SU-DHL-6 (cell line): ENCODE results near the gene TRIM66.

Experiments
- EZH2phosphoT487 ChIP-seq: fragments of 200-600 bp; sonication (generic), shearing (Covaris generic); conservative IDR thresholded peaks from 2 replicates; pipeline ENCODE4 v1.6.1; 2018; ENCODE audit warnings: mild to moderate bottlenecking, antibody characterized with exemption, low read length, moderate library complexity, mixed read lengths
- TF ChIP-seq, protein P1 (sequence below): fragments of 200-600 bp; sonication (generic); IDR thresholded peaks from one replicate; pipeline ENCODE4 v1.5.1; 2017; ENCODE audit warnings: antibody characterized with exemption, mild to moderate bottlenecking, low read length, moderate library complexity; ENCODE audit not compliant: insufficient read depth, poor library complexity, severe bottlenecking

GRCh38 chr11:8621147-8621546 is 61.3 kb downstream of the TRIM66 start:
- TF ChIP-seq, protein P1, sequence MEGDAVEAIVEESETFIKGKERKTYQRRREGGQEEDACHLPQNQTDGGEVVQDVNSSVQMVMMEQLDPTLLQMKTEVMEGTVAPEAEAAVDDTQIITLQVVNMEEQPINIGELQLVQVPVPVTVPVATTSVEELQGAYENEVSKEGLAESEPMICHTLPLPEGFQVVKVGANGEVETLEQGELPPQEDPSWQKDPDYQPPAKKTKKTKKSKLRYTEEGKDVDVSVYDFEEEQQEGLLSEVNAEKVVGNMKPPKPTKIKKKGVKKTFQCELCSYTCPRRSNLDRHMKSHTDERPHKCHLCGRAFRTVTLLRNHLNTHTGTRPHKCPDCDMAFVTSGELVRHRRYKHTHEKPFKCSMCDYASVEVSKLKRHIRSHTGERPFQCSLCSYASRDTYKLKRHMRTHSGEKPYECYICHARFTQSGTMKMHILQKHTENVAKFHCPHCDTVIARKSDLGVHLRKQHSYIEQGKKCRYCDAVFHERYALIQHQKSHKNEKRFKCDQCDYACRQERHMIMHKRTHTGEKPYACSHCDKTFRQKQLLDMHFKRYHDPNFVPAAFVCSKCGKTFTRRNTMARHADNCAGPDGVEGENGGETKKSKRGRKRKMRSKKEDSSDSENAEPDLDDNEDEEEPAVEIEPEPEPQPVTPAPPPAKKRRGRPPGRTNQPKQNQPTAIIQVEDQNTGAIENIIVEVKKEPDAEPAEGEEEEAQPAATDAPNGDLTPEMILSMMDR: no peak
- no peak for TF ChIP-seq EZH2phosphoT487
